ENCODE data around the gene PPM1H.

PPM1H gene

GRCh38 chr12:62806893-62807292 is 128.1 kb downstream of the PPM1H start:
- no peak for TF ChIP-seq CTCF (IDR thresholded peaks at IDR 0.05; ENCODE audit: low read depth, low read length)
- Histone ChIP-seq H3K36me3 (0 out of 2 replicates have a peak, but pooled peaks cover 3% of the 10 kb centered on the region), H3K4me3 (ENCODE audit: low read depth, low read length) (no peak overlapping the region), H3K27me3 (ENCODE audit: insufficient read depth, low read depth, severe bottlenecking) (no peaks in the 10 kb centered on the region), H3K9me3 (ENCODE audit: severe bottlenecking) (no peaks in the 10 kb centered on the region), H3K27ac (no peak overlapping the region)
- DNase-seq = no peak

DNA sequence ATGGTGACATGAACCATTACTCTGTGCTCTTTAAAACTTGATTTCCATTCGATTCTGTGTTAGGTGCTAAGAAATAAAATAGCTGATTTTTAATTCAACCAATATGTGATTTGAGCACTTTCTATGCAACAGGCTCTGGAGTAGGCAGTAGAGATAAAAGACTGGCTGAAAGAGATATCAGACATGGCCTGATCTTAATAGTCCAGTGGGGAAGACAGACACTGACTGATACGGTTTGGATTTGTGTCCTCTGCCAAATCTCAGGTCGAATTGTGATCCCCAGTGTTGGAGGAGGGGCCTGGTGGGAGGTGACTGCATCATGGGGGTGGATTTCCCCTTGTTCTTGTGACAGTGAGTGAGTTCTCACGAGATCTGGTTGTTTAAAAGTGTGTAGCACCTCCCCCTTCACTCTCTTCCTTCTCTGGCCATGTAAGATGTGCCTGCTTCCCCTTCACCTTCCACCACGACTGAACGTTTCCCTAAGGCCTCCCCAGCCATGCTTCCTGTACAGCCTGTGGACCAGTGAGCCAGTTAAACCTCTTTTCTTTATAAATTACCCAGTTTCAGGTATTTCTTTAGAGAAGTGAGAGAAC is 128.6 kb downstream of the PPM1H start:
- no peak for TF ChIP-seq CTCF (IDR thresholded peaks at IDR 0.05; ENCODE audit: low read depth, low read length)
- no peaks in the 10 kb centered on the region for H3K9me3 ChIP-seq (ENCODE audit: severe bottlenecking)
- no peak overlapping the region for H3K4me3 ChIP-seq (ENCODE audit: low read depth, low read length)
- no peak for DNase-seq
- peaks cover 6% of the 10 kb centered on the region; the same call in 1 of the 2 replicates for H3K36me3 ChIP-seq
- H3K27ac ChIP-seq = no peak overlapping the region
- no peaks in the 10 kb centered on the region for H3K27me3 ChIP-seq (ENCODE audit: insufficient read depth, low read depth, severe bottlenecking)

- Histone ChIP-seq H3K27me3 (ENCODE audit: insufficient read depth, low read depth, severe bottlenecking) (no peaks in the 10 kb centered on the region), H3K27ac (no peak overlapping the region), H3K9me3 (ENCODE audit: severe bottlenecking) (no peaks in the 10 kb centered on the region), H3K36me3 (peaks cover 9% of the 10 kb centered on the region; the same call in 1 of the 2 replicates), H3K4me3 (ENCODE audit: low read depth, low read length) (no peak overlapping the region)
- no peak for DNase-seq
- no peak for TF ChIP-seq CTCF (IDR thresholded peaks at IDR 0.05; ENCODE audit: low read depth, low read length)
These were observed 129.4 kb downstream of the PPM1H start for GRCh38 chr12:62805517-62805916.

DNA sequence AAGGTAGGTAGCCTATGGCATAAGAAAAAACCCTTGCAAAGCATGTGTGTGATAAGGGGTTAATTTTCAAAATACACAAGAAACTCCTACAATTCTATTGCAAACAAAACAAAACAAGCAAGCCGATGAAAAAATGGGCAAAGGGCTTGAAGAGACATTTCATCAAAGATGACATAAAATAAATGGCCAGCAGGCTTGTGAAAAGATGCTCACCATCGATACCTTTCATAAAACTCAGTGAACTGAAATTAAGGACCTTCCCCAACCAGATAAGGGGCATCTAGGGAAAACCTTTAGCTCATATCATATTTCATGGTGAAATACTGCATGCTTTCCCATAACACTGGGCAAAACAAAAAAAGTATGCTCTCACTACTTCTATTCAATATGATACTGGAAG is 131.2 kb downstream of the PPM1H start:
- Histone ChIP-seq H3K4me3 (ENCODE audit: low read depth, low read length) (no peak overlapping the region), H3K36me3 (peaks cover 13% of the 10 kb centered on the region; the same call in 1 of the 2 replicates), H3K27me3 (ENCODE audit: insufficient read depth, low read depth, severe bottlenecking) (no peaks in the 10 kb centered on the region), H3K27ac (no peak overlapping the region), H3K9me3 (ENCODE audit: severe bottlenecking) (no peaks in the 10 kb centered on the region)
- DNase-seq = no peak
- no peak for TF ChIP-seq CTCF (IDR thresholded peaks at IDR 0.05; ENCODE audit: low read depth, low read length)

DNA sequence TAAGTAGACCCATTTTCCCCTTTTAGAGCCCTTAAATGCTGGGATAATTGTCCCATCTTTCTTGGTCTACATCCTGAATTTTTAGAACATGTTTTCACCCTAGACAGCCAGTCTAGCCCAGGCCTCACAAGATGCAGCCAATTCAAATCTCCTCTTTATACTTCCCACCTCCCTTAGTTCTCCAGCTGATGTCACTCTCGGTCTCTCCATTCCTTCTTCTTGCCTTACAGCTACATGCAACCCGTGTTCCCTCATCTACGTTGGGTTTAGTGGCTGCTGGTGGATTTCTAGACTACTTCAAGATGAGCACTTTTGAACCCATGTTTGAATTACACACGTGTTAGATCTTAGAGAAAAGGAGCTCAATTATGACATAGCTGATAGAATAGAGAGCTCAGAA is 132.0 kb downstream of the PPM1H start:
- peak; percentile 45 for TF ChIP-seq CTCF (IDR thresholded peaks at IDR 0.05; ENCODE audit: low read depth, low read length)
- no peaks in the 10 kb centered on the region for H3K9me3 ChIP-seq (ENCODE audit: severe bottlenecking)
- DNase-seq = peak; percentile 42
- H3K27me3 ChIP-seq (ENCODE audit: insufficient read depth, low read depth, severe bottlenecking) = no peaks in the 10 kb centered on the region
- H3K36me3 ChIP-seq = peaks cover 13% of the 10 kb centered on the region; the same call in 1 of the 2 replicates
- no peak overlapping the region for H3K4me3 ChIP-seq (ENCODE audit: low read depth, low read length)
- H3K27ac ChIP-seq = no peak overlapping the region

GRCh38 chr12:62802321-62802720 is 132.6 kb downstream of the PPM1H start:
- DNase-seq = no peak
- Histone ChIP-seq H3K27me3 (ENCODE audit: insufficient read depth, low read depth, severe bottlenecking) (no peaks in the 10 kb centered on the region), H3K27ac (no peak overlapping the region), H3K4me3 (ENCODE audit: low read depth, low read length) (no peak overlapping the region), H3K9me3 (ENCODE audit: severe bottlenecking) (no peaks in the 10 kb centered on the region), H3K36me3 (peaks cover 13% of the 10 kb centered on the region; the same call in 1 of the 2 replicates)
- TF ChIP-seq CTCF (IDR thresholded peaks at IDR 0.05; ENCODE audit: low read depth, low read length) = no peak

Data from WERI-Rb-1 (cell line).